Measurements from ENCODE around the gene UTP25.
A peak's percentile ranks its signal among the peaks of the same experiment; 100 is the strongest.
"Not testable (repeated sequence)": the region's sequence is repeated elsewhere in the genome, so short reads cannot be mapped to it uniquely, and the experiment has no call there.

Gene UTP25, protein sequence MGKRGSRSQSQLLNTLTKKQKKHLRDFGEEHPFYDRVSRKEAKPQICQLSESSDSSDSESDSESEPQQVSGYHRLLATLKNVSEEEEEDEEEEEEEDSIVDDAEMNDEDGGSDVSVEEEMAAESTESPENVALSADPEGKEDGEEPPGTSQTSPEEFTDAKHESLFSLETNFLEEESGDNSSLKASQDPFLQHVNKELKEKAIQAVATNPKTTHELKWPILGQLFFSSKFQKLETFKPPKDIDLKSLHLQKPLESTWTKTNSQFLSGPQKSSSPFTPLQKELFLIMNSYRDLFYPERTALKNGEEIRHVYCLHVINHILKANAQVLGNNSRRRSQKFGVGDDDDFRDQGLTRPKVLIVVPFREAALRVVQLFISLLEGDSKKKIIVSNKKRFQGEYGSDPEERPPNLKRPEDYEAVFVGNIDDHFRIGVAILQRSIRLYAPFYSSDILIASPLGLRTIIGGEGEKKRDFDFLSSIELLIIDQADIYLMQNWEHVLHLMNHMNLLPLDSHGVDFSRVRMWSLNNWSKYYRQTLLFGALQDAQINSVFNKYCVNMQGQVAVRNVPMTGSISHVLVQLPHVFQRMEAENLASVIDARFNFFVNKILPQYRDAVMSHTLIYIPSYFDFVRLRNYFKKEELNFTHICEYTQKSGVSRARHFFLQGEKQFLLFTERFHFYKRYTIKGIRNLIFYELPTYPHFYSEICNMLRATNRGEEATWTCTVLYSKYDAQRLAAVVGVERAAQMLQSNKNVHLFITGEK

DNA sequence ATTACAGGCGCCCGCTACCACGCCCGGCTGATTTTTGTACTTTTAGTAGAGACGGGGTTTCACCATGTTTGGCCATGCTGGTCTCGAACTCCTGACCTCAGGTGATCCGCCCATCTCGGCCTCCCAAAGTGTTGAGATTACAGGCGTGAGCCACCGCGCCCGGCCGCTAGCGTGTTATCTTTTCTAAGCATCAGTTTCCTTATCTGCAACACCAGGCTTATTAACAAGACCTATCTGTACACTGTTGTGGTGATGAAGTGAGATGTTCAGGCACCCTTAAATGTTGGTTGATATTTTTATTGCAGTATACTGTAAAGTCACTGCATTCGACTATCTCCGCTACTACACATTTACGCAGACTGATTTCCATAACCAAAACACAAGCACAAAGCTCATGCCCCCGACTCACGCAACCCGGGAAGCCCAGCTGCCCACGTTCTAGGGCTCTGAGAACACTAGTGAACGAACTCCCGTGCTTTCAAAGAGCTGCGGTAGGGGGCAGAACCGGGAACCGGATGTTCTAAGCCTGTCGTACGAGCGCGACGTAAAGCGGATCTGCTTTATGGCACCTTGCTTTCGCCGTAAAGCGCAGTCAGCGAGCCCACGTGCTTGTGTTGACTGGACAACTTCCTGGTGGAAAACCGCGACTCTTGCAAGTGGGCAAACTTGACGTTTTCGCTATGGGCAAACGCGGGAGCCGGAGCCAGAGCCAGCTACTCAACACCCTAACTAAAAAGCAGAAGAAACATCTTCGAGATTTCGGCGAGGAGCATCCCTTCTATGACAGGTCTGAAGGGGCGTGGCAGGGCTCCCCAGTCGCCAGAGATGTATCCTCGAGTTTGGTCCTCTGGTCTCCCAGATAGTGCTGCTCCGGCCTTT lies at the start of gene UTP25:
Gene UTP25, plus strand, starts transcription at position 589 of the 879 bp plus-strand sequence. Its CDS starts 92 bp downstream, at position 681.
- DNase-seq = peak; percentile 91 to 93

DNA sequence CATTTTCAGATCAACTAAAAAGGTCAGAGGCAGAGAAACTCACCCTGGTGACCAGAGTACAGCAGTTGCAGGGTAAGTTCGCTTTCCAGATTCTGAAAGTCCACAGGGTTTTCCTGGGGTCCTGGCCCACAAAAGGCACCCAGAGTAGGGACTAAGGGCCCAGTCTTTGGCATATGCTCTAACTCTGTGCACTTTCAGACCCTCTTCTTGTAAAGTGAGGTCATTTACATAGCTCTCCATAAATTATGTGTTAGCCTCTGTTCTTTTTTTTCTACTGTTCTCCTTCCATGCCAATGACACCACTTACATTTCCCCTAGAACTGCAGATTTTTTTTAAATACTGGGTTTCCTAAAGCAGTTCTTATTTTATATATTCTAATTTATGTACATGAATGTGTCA lies 49.7 kb upstream of the UTP25 start:
- no peak for DNase-seq

DNA sequence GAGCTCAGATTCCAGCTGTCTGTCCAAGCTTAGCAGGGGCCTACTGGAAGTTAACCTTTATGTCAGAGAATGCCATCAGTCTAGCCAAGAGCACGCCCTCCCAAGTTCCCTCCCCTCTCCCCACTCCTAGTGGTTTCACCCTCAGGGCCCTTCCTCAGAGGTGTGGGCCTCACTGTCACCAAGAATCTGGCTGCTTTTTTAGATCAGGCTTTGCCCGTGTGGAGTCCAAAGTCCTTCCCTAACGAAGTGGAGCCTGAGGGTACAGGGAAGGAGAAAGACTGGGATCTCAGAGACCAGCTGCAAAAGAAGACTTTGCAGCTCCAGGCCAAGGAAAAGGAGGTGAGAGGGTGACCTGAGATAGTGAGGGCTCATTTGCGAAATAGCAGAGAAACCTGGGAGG lies 47.5 kb upstream of the UTP25 start:
- DNase-seq = no peak

DNA sequence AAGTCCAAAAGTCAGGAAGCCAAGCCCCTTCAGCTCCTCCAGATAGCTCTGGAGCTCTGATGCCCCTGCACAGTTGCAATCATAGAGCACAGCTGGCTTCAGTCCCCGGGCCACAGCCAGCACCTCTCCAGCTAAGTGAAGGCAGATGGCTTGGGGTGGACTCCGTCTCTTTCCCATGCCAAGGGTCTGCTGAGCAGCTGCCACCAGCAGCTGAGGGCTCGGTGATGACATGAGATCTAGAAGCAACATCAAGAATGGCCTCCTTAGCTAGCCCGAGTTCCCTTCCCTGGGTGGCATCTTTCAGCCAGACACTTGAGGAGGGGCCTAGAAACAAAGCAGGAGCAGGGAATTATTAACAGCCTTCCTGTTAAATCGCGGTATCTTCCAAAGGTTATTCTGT lies 44.4 kb upstream of the UTP25 start:
- DNase-seq = no peak

DNA sequence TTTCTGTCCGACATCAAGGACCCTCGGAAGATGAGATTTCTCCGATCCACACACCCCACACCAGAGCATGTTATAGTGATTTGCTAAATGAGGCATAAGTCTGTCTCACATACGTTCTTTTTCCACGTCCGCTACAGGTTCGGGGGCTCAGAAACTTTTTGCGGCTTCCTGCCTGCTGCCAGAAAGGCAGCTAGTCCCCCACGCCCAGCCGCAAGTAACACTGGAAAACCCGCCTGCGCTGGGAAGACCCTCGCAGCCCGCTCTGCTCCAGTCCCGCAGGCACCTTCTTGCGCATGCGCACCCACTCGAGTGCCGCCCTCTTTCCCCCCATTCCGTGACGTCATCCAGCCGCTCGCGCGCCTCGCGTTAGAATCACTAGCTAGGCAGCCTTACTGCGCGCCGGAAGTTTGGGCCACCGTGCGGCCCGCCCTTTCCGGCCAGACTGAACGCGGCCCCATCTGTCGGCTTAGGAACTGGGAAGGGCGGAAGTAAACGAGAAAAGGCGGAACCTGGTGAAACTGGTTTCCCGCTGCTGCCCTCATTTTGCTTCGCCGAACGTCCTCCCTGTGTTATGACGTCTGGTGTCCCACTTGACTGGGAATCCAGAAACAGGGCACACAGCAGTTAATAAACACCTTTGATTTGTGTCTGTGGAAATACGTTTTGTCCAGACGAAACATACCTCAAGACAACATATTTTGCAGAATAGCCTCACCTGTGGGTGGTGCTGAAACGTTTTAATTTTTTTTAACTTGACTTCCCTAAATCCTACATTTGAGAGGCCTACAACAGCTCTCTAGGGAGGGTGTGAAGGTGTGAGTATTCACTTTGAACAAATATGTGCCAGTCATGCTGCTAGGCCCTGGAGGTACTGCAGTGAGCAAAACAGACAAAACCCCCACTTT lies 43.3 kb upstream of the UTP25 start, which contains the start of gene C1orf74:
Gene C1orf74, minus strand, starts transcription at position 295 of the 905 bp plus-strand sequence. CDS start 925 bp downstream, outside the sequence.
- DNase-seq = peak; percentile 99

DNA sequence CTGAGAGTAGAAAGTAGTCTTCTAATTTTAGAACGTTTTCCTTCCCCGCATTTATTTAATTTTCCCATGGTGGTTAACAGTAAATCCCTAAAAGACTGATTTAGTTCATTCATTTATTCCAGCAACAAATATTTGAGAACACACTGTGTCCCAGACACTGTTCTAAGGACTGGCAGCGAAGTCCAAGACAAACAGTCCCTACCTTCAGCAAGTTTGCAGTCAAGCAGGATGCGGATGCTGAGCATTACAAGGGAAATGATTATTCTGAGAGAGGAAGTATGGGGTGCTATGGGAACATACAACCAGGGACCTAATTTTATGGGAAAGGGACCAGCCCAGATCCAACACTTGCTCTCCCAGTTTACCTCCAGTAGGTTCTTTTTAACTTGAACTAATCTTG lies 42.2 kb upstream of the UTP25 start:
- DNase-seq = no peak

DNA sequence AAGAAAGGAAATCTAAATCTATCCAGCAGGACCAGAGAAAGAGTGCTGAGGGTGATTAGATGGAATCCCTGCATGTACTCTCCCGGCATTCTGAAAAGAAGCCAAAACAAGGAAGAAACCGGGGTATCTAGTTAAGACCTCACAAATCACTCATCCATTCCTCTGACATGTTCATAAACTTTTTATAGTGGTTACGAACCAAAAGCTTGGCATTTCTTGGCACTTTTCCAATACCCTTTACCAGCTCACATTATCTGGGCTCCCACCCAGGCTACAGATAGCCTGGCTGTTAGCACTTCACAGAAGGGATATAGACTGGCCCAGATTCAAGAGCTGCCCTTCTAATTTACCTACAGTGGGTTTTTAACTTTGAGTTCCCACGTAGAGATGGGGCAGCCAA lies 41.6 kb upstream of the UTP25 start:
- no peak for DNase-seq

DNA sequence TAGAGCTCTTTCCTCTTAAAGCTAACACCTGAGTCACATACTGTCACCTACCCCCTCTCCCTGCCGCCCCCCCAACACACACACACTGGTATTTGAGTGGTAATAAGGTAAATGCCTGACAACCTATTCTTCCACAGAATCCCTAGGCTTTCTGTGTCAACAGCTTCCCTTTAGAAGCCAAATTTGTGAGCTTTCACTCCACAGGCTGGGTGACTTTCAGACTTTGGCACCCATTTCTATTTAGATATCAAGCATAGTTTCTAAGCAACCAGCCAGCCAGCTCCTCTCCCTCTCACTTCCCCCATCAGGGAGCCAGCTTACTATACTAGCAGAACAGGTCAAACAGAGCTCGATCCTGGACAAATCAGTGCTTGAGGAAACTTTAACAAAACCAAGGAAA lies 40.2 kb upstream of the UTP25 start:
- DNase-seq = no peak

DNA sequence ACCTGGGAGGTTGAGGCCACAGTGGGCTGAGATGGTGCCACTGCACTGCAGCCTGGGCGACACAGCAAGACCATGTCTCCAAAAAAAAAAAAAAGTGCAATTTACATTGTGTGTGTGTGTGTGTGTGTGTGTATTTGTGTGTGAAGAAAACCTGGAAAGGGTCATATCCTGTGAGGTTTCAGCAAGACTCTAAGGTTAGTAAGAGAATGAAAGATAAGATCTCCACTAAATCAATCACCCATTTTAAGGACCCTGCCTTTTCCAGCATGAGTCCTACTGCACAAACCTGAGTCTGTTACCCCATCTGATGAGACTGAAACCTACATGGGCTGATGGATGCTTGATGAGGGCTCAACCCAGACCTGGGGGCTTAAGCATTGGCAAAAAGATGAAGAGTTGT lies 38.5 kb upstream of the UTP25 start:
- DNase-seq = no peak

DNA sequence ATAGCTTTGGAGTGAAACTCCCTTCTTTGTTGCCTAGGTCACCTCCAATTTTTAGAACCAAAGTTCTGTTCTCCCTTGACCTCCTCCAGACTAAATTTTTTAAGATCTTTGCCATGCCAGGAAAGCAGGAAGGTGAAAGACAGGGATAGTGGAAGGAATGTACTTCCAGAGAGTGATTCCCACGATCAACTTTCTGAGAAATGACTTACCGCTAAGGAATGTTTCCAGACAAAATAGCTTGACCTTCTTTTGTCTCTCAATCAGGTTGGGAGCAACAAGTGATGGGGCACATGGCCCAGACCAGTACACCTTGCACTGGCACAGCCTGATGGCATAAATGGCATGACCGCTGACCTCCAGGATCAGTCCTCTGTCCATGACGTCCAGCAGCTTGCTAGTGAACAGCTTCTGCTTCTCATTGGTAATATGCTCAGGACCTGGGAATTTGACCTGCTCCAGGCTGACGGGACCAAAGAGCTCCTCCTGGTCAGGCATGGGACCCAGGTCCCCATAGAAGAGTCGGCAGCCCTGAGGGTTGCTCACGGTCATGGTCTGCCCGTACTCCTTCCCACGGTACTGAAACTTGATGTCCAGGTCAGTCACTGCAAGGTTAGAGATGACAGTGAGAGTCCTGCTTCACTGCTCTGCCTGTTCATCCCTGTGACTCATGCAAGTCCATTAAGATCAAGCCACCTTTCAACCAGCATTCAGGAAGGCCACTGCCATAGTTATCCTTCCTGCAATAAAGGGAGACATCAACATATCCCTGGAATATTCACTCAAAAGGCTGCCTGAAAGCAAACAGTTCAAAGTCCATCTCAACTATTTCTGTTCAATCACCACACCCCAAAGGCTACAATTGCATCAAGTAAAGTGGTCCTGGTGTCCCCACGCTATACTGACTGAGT lies 37.2 kb upstream of the UTP25 start:
- no peak for DNase-seq

DNA sequence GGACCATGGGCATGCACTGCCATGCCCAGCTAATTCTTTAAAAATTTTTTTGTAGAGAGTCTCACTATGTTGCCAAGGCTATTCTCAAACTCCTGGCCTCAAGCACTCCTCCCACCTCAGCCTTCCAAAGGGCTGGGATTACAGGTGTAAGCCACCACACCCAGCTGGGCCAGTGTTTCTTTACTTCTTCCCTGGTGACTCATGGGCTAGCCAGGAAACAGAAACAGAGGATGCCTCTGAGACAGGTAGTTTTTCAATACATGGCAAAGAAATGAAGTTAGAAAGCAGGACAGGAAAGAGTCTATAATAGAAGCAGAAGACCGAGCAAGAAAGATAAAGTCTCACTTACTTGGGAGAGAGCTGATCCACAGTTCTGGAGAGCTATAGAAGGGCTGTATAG lies 35.9 kb upstream of the UTP25 start:
- no peak for DNase-seq

DNA sequence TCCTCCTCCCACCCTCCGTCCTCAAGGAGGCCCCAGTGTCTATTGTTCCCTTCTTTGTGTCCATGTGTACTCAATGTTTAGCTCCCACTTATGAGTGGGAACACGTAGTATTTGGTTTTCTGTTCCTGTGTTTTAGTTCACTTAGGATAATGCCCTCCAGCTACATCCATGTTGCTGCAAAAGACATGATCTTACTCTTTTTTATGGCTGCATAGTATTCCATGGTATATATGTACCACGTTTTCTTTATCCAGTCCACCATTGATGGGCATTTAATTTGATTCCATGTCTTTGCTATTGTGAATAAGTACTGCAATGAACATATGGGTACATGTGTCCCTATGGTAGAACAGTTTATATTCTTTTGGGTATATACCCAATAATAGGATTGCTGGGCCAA lies 34.1 kb upstream of the UTP25 start:
- DNase-seq = not testable (repeated sequence)

DNA sequence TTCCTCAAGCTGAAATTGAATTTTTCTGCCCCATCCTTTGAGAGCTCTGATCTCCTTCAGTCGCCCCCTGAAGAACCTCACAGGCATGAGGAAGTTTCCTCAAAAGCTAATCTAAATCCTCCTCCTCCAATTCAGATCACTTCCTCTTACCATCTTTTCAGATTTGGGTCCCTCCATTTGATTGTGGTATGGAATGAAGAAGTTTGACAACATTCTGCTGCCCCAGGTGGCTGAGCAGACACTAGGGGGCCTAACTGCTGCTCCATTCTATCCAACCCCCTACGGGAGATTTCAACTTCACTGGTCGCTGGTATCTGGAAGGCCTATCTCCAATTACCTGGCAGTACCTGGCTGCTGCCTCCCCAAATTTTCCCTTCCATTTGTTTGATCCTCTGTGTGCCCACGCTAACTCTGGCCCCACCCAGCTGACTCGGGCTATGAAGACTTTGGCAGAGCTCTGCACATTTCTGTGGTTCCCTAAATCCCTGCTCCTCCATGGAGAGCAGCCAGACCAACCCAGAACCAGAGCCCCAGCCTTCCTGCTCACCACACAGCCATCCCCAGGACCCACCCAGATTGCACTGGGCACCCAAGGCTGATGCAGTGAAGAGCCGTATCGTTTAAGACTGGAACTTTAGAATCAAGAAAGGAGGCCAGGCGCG lies 29.7 kb upstream of the UTP25 start:
- DNase-seq = no peak

DNA sequence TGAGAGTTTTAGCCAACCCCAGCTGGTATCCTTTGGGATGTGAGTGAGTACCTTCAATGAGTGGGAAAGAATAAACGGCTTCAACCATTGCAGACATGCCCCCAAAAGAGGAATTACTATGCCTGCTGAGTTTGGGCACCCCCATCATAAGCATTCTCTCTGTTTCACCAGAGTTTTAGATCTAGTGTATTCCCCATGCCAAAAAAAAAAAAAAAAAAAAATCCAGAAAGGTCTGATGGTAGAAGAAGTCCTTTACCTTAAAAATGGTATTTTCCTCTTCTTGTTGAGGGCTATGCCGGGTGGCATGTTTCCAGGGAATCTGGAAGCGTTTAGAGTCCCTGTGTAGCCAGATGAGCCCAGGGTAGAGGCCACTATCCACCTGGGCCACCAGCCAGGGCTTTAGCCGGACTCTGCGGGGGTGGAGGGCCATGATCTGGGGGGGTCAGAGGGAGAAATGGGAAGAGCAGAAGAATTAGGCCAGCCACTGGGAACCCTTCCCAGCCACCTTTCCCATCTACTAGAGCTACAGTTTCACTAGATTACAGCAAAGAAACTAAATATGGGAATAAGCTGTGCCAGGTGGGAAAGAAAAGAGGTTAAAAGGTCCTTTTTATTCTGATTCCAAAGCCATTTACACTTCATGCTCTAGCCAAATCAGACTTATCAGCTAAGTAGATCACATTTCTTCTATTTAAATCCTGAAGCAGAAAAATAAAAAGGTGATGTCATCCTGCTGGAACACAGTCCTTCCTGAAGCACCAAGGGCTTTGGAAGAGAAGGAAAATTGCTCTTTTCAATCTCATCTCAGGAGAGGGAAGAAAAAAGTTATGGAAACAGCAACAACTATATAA lies 26.6 kb upstream of the UTP25 start:
- DNase-seq = no peak

DNA sequence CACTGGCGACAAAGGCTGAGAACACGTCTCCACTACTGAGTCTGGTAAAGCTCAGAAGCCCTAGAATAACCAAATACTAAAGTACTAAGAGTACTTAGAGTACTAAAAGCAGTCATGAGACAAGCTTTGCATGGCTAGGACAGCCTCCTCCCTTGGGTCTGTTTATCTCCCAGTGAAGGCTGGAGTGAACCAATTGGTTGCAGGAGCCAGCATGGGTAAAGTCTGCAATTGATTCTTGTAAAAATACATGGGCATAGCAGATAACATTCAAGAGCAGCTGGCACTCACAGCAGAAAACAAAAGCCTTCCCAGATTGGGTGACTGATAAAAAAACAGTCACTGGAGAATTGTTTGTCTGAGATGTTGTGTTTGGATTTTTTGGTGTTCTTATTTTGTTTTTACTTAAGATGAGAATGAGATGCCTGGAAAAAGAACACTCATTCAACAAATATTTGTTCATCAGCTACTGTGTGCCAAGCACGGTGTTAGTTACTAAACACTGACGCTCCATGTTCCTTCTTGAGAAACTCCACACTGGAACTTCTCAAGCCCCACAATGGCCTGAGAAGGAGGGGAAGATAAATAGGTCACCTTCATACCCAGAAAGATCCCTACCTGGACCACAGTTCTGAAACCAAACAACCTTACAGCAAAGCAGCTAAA lies 25.5 kb upstream of the UTP25 start:
- DNase-seq = no peak

DNA sequence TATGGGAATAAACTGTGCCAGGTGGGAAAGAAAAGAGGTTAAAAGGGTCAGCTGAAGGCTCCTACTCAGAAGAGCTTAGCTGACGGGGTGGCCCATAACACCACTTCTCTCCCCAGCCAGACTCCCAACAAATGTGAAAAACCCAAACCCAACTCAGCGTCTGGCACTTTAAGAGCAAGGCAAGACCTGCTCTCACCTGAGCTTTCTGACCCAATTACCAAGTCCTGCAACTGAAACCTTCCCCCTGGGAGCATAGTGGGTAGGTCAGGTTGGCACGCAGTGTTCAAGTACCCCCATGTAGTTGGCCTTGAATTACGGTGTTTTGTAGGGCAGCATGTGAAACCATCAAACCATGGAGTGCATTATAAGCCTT lies 25.0 kb upstream of the UTP25 start:
- DNase-seq = no peak

DNA sequence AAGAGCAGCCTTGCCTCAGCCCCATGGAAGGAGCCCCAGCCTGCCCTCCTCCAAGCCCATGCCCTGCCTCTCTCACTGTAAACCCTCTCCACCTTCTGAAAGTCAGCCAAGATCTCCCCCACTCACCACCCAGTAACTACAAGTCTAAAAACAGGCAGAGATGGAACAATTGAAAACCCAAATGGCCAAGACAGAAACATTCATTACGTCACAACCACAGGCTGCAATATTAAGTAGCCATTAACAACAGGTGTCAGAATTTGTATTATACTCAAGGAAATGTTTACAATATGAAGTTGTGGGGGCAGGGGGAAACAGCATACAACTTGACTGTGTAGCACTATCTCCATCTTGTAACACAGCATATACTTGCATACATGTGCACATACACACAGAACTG lies 24.2 kb upstream of the UTP25 start:
- no peak for DNase-seq

DNA sequence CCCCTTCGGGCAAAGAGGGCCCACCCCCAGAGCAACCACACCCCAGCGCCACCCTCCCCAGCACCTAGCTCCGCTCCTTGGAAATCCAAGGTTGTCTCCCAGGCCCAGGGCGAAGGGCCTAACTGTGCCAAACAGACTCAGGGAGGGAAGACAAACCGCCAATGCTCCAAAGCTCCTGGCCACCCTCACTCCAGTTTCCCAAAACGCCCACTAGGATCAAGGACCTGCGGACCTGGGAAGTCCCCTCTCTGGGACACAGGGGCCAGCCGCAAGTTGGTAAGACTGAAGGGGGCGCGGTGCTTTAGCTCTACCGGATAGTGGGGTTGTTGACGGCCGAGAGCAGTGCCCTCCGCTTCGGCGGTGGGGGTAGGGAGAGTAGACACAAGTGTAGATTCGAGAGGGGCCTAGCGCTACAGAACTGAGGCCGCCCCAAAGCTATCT lies 22.4 kb upstream of the UTP25 start:
- DNase-seq = no peak
